ENCODE measurements around the gene CBX7. TPM values are rescaled to one million over a fixed set of nuclear protein-coding genes. Genes with fewer than 3 reads are reported as not detected.

CBX7 gene
- total and polyA plus RNA-seq, 2 of the 8 experiments (the other 6 are each of a cell fraction or from before 2014, with no cell fraction given): 6.9 to 8.7 TPM

GRCh38 chr22:39175353-39176142 is 23.1 kb upstream of the CBX7 start:
- peak overlapping the region; percentile 93 for H3K18ac ChIP-seq (ENCODE audit: extremely low read depth, low read length)
- H3K79me1 ChIP-seq (ENCODE audit: low read depth, low read length): no peaks in the 10 kb centered on the region
- H3K56ac ChIP-seq (replicated peaks; ENCODE audit: insufficient read length, low read depth, low read length): no peak overlapping the region
- peak overlapping the region; percentile 92 for H3K27ac ChIP-seq (ENCODE audit: low read depth, low read length)
- WGBS, 2 experiments (ENCODE audit: extremely low coverage in 1 of 2, insufficient coverage in 1 of 2, insufficient read length in 1 of 2, insufficient replicate concordance in 2 of 2, low coverage in 1 of 2, low lambda C conversion rate in 2 of 2, missing lambda C conversion rate in 1 of 2): 64% methylated on average over 16 of the region's 18 CpGs; no CpG with 5 or more reads in 1 of the 2 experiments
- H3K27me3 ChIP-seq (replicated peaks in 1 of 4; ENCODE audit: control insufficient read depth in 3 of 4, extremely low read depth in 1 of 4, insufficient read depth in 3 of 4, low read length in 3 of 4): no peaks in the 10 kb centered on the region
- no peaks in the 10 kb centered on the region for H3K36me3 ChIP-seq (ENCODE audit: control insufficient read depth in 2 of 4, insufficient read depth in 4 of 4, low read length in 3 of 4)
- no peaks in the 10 kb centered on the region for H4K20me1 ChIP-seq (replicated peaks in 1 of 2; ENCODE audit: control insufficient read depth in 1 of 2, insufficient read depth in 2 of 2, low read length in 2 of 2)
- peak overlapping the region; percentile 100 for H2BK5ac ChIP-seq (ENCODE audit: low read depth, low read length)
- peak overlapping the region; percentile 98 for H4K8ac ChIP-seq (ENCODE audit: extremely low read depth, insufficient read depth, low read length)
- peak overlapping the region; percentile 100 for H2AK5ac ChIP-seq (ENCODE audit: low read depth, low read length)
- H4K91ac ChIP-seq (replicated peaks; ENCODE audit: insufficient read length, low read length): peak overlapping the region; percentile 99
- peak overlapping the region in 1 of 4 experiments; percentile 10; a peak in 1 of 8 replicates for H3K4me3 ChIP-seq (ENCODE audit: extremely low read depth in 1 of 4, insufficient read depth in 2 of 4, low read depth in 3 of 4, low read length in 4 of 4)
- no peak overlapping the region for H3K23ac ChIP-seq (ENCODE audit: insufficient read length)
- peak overlapping the region; percentile 100 for H2BK20ac ChIP-seq (ENCODE audit: low read length)
- no peaks in the 10 kb centered on the region for H3K79me2 ChIP-seq (ENCODE audit: control insufficient read depth in 1 of 2, insufficient read depth in 2 of 2, low read length in 2 of 2)
- peak overlapping the region; percentile 89 for H2BK120ac ChIP-seq (replicated peaks; ENCODE audit: low read depth, low read length)
- peak overlapping the region; percentile 100 for H2BK12ac ChIP-seq (ENCODE audit: low read depth, low read length)
- H3K4me1 ChIP-seq (replicated peaks in 1 of 4; ENCODE audit: control insufficient read depth in 3 of 4, insufficient read depth in 4 of 4, low read length in 3 of 4): peaks cover 19 to 65% (median 58%) of the 10 kb centered on the region in 4 experiments
- H3K9me3 ChIP-seq (ENCODE audit: insufficient read depth in 2 of 2, low read depth in 1 of 2, low read length in 1 of 2): no peaks in the 10 kb centered on the region
- peak overlapping the region in 3 of 4 experiments; percentile 43 to 71 (median 69); a peak in 5 of 7 replicates for H3K9ac ChIP-seq (replicated peaks in 1 of 4; ENCODE audit: extremely low read depth in 1 of 4, low read depth in 3 of 4, low read length in 3 of 4)
- peak overlapping the region; percentile 99 for H3K4ac ChIP-seq (replicated peaks; ENCODE audit: insufficient read length, low read depth, low read length)
- DNase-seq (ENCODE audit: low read depth in 1 of 2, low spot score in 2 of 2): peak in 1 of 2 experiments; percentile 71
- CTCF ChIA-PET (ENCODE audit: partially characterized antibody): interaction anchor here (0.9 to 6.0 kb wide), 13 partner anchors 8 to 197 kb away, joined by 3 to 48 read pairs (median 3); partner anchors contain the start of gene RPL3
- POLR2A ChIA-PET (ENCODE audit: partially characterized antibody): interaction anchor here (0.6 to 11.8 kb wide), 21 partner anchors 9 to 140 kb away, joined by 3 to 313 read pairs (median 4); partner anchors contain the start of genes CBX7, PDGFB and RPL3
- H3K23me2 ChIP-seq (ENCODE audit: low read depth, low read length): no peaks in the 10 kb centered on the region; the same call in 1 of the 2 replicates
- no peak overlapping the region for H3K14ac ChIP-seq (ENCODE audit: insufficient read length)
- H2BK15ac ChIP-seq (ENCODE audit: low read length): peak overlapping the region; percentile 46; the same call in 1 of the 2 replicates
- H3K4me2 ChIP-seq (ENCODE audit: insufficient read depth in 1 of 2, low read depth in 2 of 2, low read length in 2 of 2): peak overlapping the region; percentile 45 to 47
- FAIRE-seq: no peak
- peak overlapping the region; percentile 50 for H4K5ac ChIP-seq (ENCODE audit: insufficient read length, low read depth, low read length)
- no peak overlapping the region for H2AFZ ChIP-seq (ENCODE audit: low read length)
- no peak for TF ChIP-seq E2F6 (IDR thresholded peaks at IDR 0.05)
- 0 out of 2 replicates have a peak, but pooled peaks have one; percentile 15 for TF ChIP-seq CHD2 (IDR thresholded peaks at IDR 0.05; ENCODE audit: low read length)
- peak in 1 of 2 experiments; percentile 56; a peak in 1 of 3 replicates for TF ChIP-seq POLR2A (IDR thresholded peaks at IDR 0.05; ENCODE audit: control extremely low read depth in 1 of 2, low read depth in 2 of 2, low read length in 2 of 2)
- TF ChIP-seq ATF3 (IDR thresholded peaks at IDR 0.05; ENCODE audit: insufficient read depth, low read depth, low read length): no peak
- no peak; the same call in 1 of the 2 replicates for TF ChIP-seq RBBP5 (IDR thresholded peaks at IDR 0.05; ENCODE audit: borderline replicate concordance, low read depth, low read length)
- no peak for TF ChIP-seq FOSL1 (IDR thresholded peaks at IDR 0.05; ENCODE audit: insufficient read depth, low read depth, low read length)
- TF ChIP-seq BCL11A (IDR thresholded peaks at IDR 0.05; ENCODE audit: low read depth in 2 of 2, low read length in 2 of 2): no peak
- TF ChIP-seq TBP (IDR thresholded peaks at IDR 0.05; ENCODE audit: low read depth, low read length): no peak
- no peak for TF ChIP-seq JUND (IDR thresholded peaks at IDR 0.05; ENCODE audit: low read length)
- TF ChIP-seq BRCA1 (IDR thresholded peaks at IDR 0.05; ENCODE audit: low read depth, low read length): no peak
